Parathyroid adenoma (tissue), 2 donors: ENCODE data around the gene TNS2.
"Not testable (repeated sequence)": the region's sequence is repeated elsewhere in the genome, so short reads cannot be mapped to it uniquely, and the experiment has no call there.

Source experiments
- H2AFZ ChIP-seq: fragments of 300-600 bp; sonication (generic); one replicate; pipeline ENCODE4 v1.7.0; 2017; ENCODE audit warnings: antibody characterized with exemption, mild to moderate bottlenecking
- H3K27ac ChIP-seq: fragments of 300-600 bp; sonication (generic); one replicate; pipeline ENCODE4 v1.7.0; 2017
- H3K27me3 ChIP-seq: fragments of 300-600 bp; sonication (generic); one replicate; pipeline ENCODE4 v1.7.0; 2017; ENCODE audit warnings: low read length; ENCODE audit not compliant: control insufficient read depth, insufficient read depth
- H3K36me3 ChIP-seq: fragments of 300-600 bp; sonication (generic); one replicate; pipeline ENCODE4 v1.7.0; 2017; ENCODE audit warnings: low read length; ENCODE audit not compliant: control insufficient read depth, insufficient read depth
- H3K4me1 ChIP-seq: fragments of 300-600 bp; sonication (generic); one replicate; pipeline ENCODE4 v1.7.0; 2017; ENCODE audit warnings: control low read depth
- H3K4me2 ChIP-seq: fragments of 300-600 bp; sonication (generic); one replicate; pipeline ENCODE4 v1.7.0; 2017; ENCODE audit warnings: low read length
- H3K4me3 ChIP-seq: fragments of 300-600 bp; sonication (generic); one replicate; pipeline ENCODE4 v1.7.0; 2017; ENCODE audit warnings: low read depth, low read length
- H3K79me2 ChIP-seq: fragments of 300-600 bp; sonication (generic); one replicate; pipeline ENCODE4 v1.7.0; 2017; ENCODE audit warnings: control low read depth
- H3K9ac ChIP-seq: fragments of 300-600 bp; sonication (generic); one replicate; pipeline ENCODE4 v1.7.0; 2017; ENCODE audit warnings: mild to moderate bottlenecking
- H3K9me3 ChIP-seq: fragments of 300-600 bp; sonication (generic); one replicate; pipeline ENCODE4 v1.7.0; 2017; ENCODE audit warnings: low read length; ENCODE audit not compliant: control insufficient read depth
- CTCF ChIP-seq: fragments of 300-600 bp; sonication (generic); IDR thresholded peaks from one replicate; pipeline ENCODE4 v1.7.0; 2017; ENCODE audit warnings: antibody characterized with exemption, mild to moderate bottlenecking
- donor health status: primary hyperparathyroidism.

Gene TNS2

GRCh38 chr12:53105712-53106439 is 56.0 kb downstream of the TNS2 start:
- no peak overlapping the region for H3K4me2 ChIP-seq
- H3K36me3 ChIP-seq: no peaks in the 10 kb centered on the region
- H3K9me3 ChIP-seq: no peaks in the 10 kb centered on the region
- H3K4me1 ChIP-seq: no peaks in the 10 kb centered on the region
- no peak overlapping the region for H2AFZ ChIP-seq
- no peaks in the 10 kb centered on the region for H3K27me3 ChIP-seq
- no peak overlapping the region for H3K4me3 ChIP-seq
- H3K79me2 ChIP-seq: no peaks in the 10 kb centered on the region
- no peak overlapping the region for H3K27ac ChIP-seq
- H3K9ac ChIP-seq: no peak overlapping the region
- no peak for TF ChIP-seq CTCF

GRCh38 chr12:53107122-53107521 is 57.3 kb downstream of the TNS2 start:
- no peak overlapping the region for H3K27ac ChIP-seq
- no peak overlapping the region for H3K4me2 ChIP-seq
- H3K9ac ChIP-seq: no peak overlapping the region
- H3K9me3 ChIP-seq: no peaks in the 10 kb centered on the region
- H3K27me3 ChIP-seq: no peaks in the 10 kb centered on the region
- H3K4me3 ChIP-seq: no peak overlapping the region
- no peaks in the 10 kb centered on the region for H3K36me3 ChIP-seq
- no peaks in the 10 kb centered on the region for H3K4me1 ChIP-seq
- no peak overlapping the region for H2AFZ ChIP-seq
- H3K79me2 ChIP-seq: no peaks in the 10 kb centered on the region
- no peak for TF ChIP-seq CTCF

- not testable (repeated sequence) for H3K4me3 ChIP-seq, H3K27me3 ChIP-seq, H3K79me2 ChIP-seq, H3K4me2 ChIP-seq, H3K36me3 ChIP-seq, H3K9me3 ChIP-seq, H3K9ac ChIP-seq, H2AFZ ChIP-seq, H3K27ac ChIP-seq, H3K4me1 ChIP-seq
Measured at GRCh38 chr12:53112431-53112830, 62.6 kb downstream of the TNS2 start.

GRCh38 chr12:53113136-53113705 is 63.4 kb downstream of the TNS2 start:
- H3K9me3 ChIP-seq: no peaks in the 10 kb centered on the region
- H3K79me2 ChIP-seq: no peaks in the 10 kb centered on the region
- no peaks in the 10 kb centered on the region for H3K27me3 ChIP-seq
- H2AFZ ChIP-seq: no peak overlapping the region
- H3K4me1 ChIP-seq: no peaks in the 10 kb centered on the region
- no peak for TF ChIP-seq CTCF
- H3K27ac ChIP-seq: no peak overlapping the region
- no peaks in the 10 kb centered on the region for H3K36me3 ChIP-seq
- no peak overlapping the region for H3K4me3 ChIP-seq
- no peak overlapping the region for H3K4me2 ChIP-seq
- H3K9ac ChIP-seq: no peak overlapping the region

GRCh38 chr12:53113951-53114350 is 64.1 kb downstream of the TNS2 start:
- Histone ChIP-seq H3K27ac (no peak overlapping the region), H2AFZ (no peak overlapping the region), H3K27me3 (no peaks in the 10 kb centered on the region), H3K4me3 (no peak overlapping the region), H3K9me3 (no peaks in the 10 kb centered on the region), H3K9ac (no peak overlapping the region), H3K4me2 (no peak overlapping the region), H3K4me1 (no peaks in the 10 kb centered on the region), H3K36me3 (no peaks in the 10 kb centered on the region), H3K79me2 (no peaks in the 10 kb centered on the region)
- TF ChIP-seq CTCF: no peak
